ENCODE measurements around the gene ATG101.
A peak's percentile ranks its signal among the peaks of the same experiment; 100 is the strongest.

GRCh38 chr12:52023976-52024688 is 45.6 kb upstream of the ATG101 start:
- TF ChIP-seq CTCF (conservative IDR thresholded peaks at IDR 0.05) (peak; percentile 64; the same call in 1 of the 2 replicates), EZH2 (IDR thresholded peaks at IDR 0.05; ENCODE audit: low read depth) (no peak)

Measured in PC-9 (cell line).